HG03095 (cell line): Measurements from ENCODE around the gene ZCCHC2.
A peak's percentile ranks its signal among the peaks of the same experiment; 100 is the strongest.

ENCODE experiments used
- ATAC-seq: cut with Tn5 transposase; IDR thresholded peaks from one replicate; pipeline ENCODE4 v1.9.1; 2021; ENCODE audit warnings: moderate library complexity; ENCODE audit not compliant: unreplicated experiment

The ZCCHC2 gene

DNA sequence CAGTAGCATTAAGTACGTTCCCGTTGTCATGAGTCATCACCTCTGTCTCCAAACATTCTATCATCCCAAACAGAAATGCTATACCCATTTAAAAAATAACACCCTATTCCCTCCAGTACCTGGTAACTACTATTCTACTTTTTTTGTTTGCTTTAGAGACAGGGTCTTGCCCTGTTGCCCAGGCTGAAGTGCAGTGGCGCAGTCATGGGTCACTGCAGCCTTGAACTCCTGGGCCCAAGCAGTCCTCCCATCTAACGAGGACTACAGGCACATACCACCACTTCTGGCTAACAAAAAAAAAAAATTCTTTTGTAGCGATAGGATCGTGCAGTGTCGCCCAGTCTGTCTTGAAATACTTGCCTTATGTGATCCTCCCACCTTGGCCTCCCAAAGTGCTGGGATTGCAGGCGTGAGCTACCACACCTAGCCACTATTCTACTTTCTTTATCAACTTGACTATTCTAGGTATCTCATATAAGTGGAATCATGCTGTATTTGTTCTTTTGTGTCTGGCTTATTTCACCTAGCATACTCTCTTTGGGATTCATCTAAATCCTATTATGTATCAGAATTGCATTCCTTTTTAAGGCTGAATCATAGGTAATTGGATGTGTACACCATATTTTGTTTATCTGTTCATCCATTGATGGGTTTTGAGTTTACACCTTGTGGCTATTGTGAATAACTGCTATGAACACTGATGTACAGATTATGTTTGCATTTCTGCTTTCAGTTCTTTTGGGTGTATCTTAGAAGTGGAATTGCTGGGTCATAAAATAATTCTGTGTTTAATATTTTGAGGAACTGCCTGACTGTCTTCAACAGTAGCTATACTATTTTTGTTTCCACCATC is 14.4 kb downstream of the ZCCHC2 start:
- ATAC-seq = no peak

DNA sequence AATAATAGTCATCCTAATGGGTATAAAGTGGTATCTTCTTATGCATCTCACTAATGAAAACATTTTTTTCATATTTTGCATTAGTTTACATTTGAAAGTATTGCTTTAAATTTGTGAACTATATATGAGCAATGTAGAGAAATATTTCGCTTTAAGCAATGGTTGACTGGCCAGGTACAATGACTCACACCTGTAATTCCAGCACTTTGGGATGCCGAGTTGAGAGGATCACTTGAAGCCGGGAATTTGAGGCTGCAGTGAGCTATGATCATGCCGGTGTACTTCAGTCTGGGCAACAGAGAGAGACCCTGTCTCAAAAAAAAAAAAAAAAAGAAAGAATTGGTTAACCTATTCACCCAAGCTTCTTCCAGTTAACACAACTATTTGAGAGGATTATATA is 15.1 kb downstream of the ZCCHC2 start:
- ATAC-seq = no peak

- ATAC-seq = no peak
Measured at GRCh38 chr18:62538881-62539280, 16.1 kb downstream of the ZCCHC2 start.

GRCh38 chr18:62539284-62540165 is 16.7 kb downstream of the ZCCHC2 start:
- ATAC-seq = no peak

DNA sequence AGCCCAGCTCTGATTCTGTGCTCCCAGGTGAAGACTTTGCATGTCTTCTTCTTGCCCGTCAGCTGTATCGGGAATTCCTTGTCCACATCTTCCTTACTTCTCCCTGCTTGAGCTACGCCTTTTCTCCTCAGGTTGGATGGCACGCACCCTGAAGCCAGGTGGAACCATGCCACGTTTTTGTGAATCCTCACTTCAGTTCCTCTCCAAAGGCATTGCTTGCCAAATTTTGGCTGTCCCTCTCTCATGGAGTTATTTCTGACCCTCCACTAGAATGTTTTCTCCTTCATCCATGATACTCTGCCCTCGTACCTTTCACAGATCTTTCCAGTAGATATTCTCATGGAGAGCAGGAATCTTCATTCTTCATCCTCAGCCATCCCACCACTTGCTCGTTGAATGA is 20.2 kb downstream of the ZCCHC2 start:
- ATAC-seq = no peak

- no peak for ATAC-seq
Measured at GRCh38 chr18:62545098-62545497, 22.3 kb downstream of the ZCCHC2 start.

- no peak for ATAC-seq
Measured at GRCh38 chr18:62549755-62550154, 26.9 kb downstream of the ZCCHC2 start.

GRCh38 chr18:62550746-62551145 is 27.9 kb downstream of the ZCCHC2 start:
- no peak for ATAC-seq

GRCh38 chr18:62551972-62552513 is 29.2 kb downstream of the ZCCHC2 start:
- ATAC-seq = no peak

DNA sequence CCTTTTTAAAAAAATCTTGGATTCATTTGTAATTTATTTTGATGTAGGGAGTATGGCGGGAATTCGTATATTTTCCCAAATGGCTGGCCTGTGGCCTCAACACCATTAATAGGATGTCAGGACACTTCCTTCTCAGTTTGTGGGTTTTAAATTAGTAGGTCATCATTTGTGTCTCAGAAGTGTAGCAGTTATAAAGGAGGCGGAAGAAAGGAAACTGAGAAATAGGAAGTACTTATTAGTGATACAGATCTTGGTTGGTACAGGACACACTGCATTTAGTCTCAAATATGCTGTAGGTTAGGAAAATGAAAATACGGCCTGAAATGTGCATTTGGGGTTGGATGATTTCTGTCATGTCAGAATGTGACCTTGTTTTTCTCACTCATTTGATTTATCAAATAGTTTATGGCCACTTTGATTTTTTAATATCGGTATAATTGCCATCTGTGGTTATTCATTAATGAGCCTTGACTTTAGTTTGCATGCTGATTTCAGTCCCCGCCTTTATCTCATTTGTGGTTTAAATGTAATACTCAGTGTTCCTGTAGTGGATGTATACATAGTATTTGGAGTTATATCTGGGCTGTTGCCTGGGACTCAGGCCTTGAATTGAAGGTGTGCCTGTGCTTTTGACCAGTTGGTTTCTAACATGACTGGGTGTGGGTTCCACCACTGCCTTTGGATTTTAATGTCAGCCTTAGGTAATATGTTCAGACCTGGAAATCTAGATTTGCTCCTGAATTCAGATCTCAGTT is 31.4 kb downstream of the ZCCHC2 start:
- no peak for ATAC-seq

DNA sequence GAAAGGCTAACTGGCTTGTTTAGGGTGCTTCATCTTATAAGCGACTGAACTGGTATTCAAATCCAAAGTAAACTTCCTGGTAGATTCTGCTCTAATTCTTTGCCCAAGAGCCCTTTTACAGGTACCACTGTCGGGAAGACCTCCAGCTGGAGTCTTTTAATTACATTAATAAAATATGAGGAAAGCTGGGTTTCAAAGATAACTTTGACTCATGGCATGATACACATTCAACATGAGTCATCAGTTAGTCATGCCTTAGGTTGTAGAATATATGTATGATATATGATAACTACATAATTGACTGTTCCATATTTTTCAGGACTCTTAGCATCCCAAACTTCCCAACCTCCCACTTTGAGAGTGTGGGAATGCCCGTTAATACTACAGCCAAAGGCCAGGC is 32.3 kb downstream of the ZCCHC2 start:
- ATAC-seq = no peak

- ATAC-seq = no peak
Measured at GRCh38 chr18:62556397-62556796, 33.6 kb downstream of the ZCCHC2 start.

DNA sequence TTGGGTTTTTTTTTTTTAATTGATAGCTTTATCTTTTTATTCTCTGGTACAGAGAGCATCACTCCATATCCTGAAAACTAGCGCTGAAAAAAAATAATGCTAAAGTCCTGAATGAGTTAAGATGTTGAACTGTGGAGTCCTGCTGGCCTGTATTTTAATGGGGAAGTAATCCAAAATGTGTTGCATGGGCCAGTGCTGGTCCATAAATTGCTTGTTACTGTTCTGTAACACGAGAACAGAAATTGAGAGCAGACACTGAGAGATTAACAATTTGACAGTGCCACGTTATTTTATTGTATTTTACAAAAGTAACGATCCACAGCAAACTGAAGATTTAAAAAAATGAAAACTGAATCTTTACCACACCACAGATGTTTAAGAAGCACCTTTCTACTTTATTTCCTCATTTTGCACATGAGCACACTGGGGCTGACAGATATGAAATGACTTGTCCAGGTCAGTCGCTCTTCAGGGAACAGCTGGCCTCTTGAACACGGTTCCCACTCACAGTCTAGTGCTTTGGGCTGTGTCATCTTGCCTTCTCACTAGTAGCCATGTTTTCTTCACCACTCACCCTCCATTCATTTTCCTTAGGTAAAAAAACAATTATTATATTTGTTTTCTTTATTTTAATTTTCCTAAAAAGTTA is 35.3 kb downstream of the ZCCHC2 start:
- peak; percentile 58 for ATAC-seq

DNA sequence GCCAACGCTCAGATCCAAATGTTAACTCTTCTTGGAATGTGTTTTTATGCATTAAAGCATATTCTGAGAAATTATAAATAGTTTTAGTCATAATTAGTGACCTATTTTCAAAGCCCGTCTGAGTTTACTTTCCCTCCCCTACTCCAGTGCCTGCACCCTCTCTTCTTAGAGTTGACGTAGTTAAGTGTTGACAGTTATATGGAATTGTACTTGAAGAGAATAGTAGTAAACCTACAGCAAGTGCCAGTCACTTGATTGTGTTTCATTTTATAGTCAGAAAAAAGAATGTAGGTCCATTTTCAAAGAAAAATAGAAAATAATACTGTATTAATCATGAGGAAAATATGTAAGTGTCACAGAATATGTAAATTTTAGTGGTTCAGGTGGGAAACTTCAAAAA is 41.2 kb downstream of the ZCCHC2 start:
- ATAC-seq = no peak

- no peak for ATAC-seq
Measured at GRCh38 chr18:62566199-62566598, 43.4 kb downstream of the ZCCHC2 start.

- no peak for ATAC-seq
Measured at GRCh38 chr18:62566818-62567217, 44.0 kb downstream of the ZCCHC2 start.

GRCh38 chr18:62569081-62569655 is 46.3 kb downstream of the ZCCHC2 start:
- ATAC-seq = no peak

GRCh38 chr18:62571037-62571436 is 48.2 kb downstream of the ZCCHC2 start:
- no peak for ATAC-seq

DNA sequence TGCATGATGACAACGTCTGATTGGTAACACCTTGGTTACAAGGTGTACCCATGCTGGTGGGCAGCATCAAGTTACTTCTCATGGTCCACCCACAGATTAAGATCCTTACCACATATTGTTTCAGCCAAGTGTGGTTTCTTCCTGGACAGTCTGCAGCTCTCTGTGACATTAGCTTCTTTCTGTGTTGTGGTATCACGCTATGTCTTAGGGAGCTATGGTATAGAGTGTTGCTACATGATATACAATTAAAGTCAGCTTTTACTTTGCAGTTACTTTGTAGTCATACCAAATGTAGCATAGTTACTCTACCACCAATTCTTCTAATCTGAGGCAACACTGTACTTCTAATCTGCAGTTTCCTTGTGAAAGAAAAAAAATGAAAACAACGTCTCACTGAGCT is 48.8 kb downstream of the ZCCHC2 start:
- no peak for ATAC-seq

- no peak for ATAC-seq
Measured at GRCh38 chr18:62572456-62572855, 49.6 kb downstream of the ZCCHC2 start.
